T-helper 1 cell treated with Interleukin-12 subunit alpha and Interleukin-12 subunit beta and Interleukin-4 antibody, amounts not matched to agents 30 μg/mL and 1 μg/mL, for 36 hours (primary cell): ENCODE results near the gene DIP2C.
"Not testable (repeated sequence)": the region's sequence is repeated elsewhere in the genome, so short reads cannot be mapped to it uniquely, and the experiment has no call there.

Experiments
- H3K27ac Mint-ChIP-seq: one replicate; pipeline ENCODE4 v1.8.0; 2021; ENCODE audit warnings: mild to moderate bottlenecking, mixed read lengths
- H3K27me3 Mint-ChIP-seq: one replicate; pipeline ENCODE4 v1.8.0; 2021; ENCODE audit warnings: low read depth, mixed read lengths
- H3K36me3 Mint-ChIP-seq: one replicate; pipeline ENCODE4 v1.8.0; 2021; ENCODE audit warnings: low read depth, mixed read lengths
- H3K4me1 Mint-ChIP-seq: one replicate; pipeline ENCODE4 v1.8.0; 2021; ENCODE audit warnings: low read depth, mixed read lengths
- H3K4me3 Mint-ChIP-seq: one replicate; pipeline ENCODE4 v1.8.0; 2021; ENCODE audit warnings: mild to moderate bottlenecking, moderate library complexity, mixed read lengths
- H3K9me3 Mint-ChIP-seq: one replicate; pipeline ENCODE4 v1.8.0; 2021; ENCODE audit warnings: mixed read lengths

DIP2C gene

GRCh38 chr10:512661-513060 is 176.8 kb downstream of the DIP2C start:
- peaks cover 12% of the 10 kb centered on the region for H3K27me3 Mint-ChIP-seq
- not testable (repeated sequence) for H3K9me3 Mint-ChIP-seq, H3K4me1 Mint-ChIP-seq, H3K4me3 Mint-ChIP-seq, H3K27ac Mint-ChIP-seq, H3K36me3 Mint-ChIP-seq

- Mint-ChIP-seq H3K9me3 (no peaks in the 10 kb centered on the region), H3K27ac (no peak overlapping the region), H3K4me1 (peaks cover 9% of the 10 kb centered on the region), H3K4me3 (no peak overlapping the region), H3K36me3 (no peaks in the 10 kb centered on the region), H3K27me3 (peaks cover 12% of the 10 kb centered on the region)
These were observed 177.6 kb downstream of the DIP2C start for GRCh38 chr10:511849-512191.

GRCh38 chr10:511101-511848 is 178.2 kb downstream of the DIP2C start:
- H3K4me3 Mint-ChIP-seq: no peak overlapping the region
- no peak overlapping the region for H3K27ac Mint-ChIP-seq
- H3K9me3 Mint-ChIP-seq: no peaks in the 10 kb centered on the region
- H3K36me3 Mint-ChIP-seq: no peaks in the 10 kb centered on the region
- peaks cover 9% of the 10 kb centered on the region for H3K4me1 Mint-ChIP-seq
- peaks cover 12% of the 10 kb centered on the region for H3K27me3 Mint-ChIP-seq

GRCh38 chr10:510415-510881 is 179.0 kb downstream of the DIP2C start:
- no peak overlapping the region for H3K27ac Mint-ChIP-seq
- H3K4me3 Mint-ChIP-seq: no peak overlapping the region
- H3K4me1 Mint-ChIP-seq: peaks cover 9% of the 10 kb centered on the region
- peaks cover 12% of the 10 kb centered on the region for H3K27me3 Mint-ChIP-seq
- H3K36me3 Mint-ChIP-seq: no peaks in the 10 kb centered on the region
- no peaks in the 10 kb centered on the region for H3K9me3 Mint-ChIP-seq

- peaks cover 15% of the 10 kb centered on the region for H3K27me3 Mint-ChIP-seq
- H3K4me3 Mint-ChIP-seq: no peak overlapping the region
- no peak overlapping the region for H3K27ac Mint-ChIP-seq
- peaks cover 9% of the 10 kb centered on the region for H3K4me1 Mint-ChIP-seq
- no peaks in the 10 kb centered on the region for H3K9me3 Mint-ChIP-seq
- H3K36me3 Mint-ChIP-seq: no peaks in the 10 kb centered on the region
These were observed 179.9 kb downstream of the DIP2C start for GRCh38 chr10:509361-510102.

GRCh38 chr10:508726-509125 is 180.7 kb downstream of the DIP2C start:
- Mint-ChIP-seq H3K27ac (no peak overlapping the region), H3K36me3 (no peaks in the 10 kb centered on the region), H3K9me3 (no peaks in the 10 kb centered on the region), H3K27me3 (peaks cover 14% of the 10 kb centered on the region), H3K4me3 (no peak overlapping the region), H3K4me1 (peaks cover 9% of the 10 kb centered on the region)

GRCh38 chr10:507908-508444 is 181.5 kb downstream of the DIP2C start:
- Mint-ChIP-seq H3K36me3 (no peaks in the 10 kb centered on the region), H3K4me3 (no peak overlapping the region), H3K9me3 (no peaks in the 10 kb centered on the region), H3K27ac (no peak overlapping the region), H3K4me1 (peaks cover 5% of the 10 kb centered on the region), H3K27me3 (peaks cover 10% of the 10 kb centered on the region)

- Mint-ChIP-seq H3K36me3 (no peaks in the 10 kb centered on the region), H3K27ac (no peak overlapping the region), H3K4me3 (no peak overlapping the region), H3K27me3 (peaks cover 17% of the 10 kb centered on the region), H3K9me3 (no peaks in the 10 kb centered on the region), H3K4me1 (peaks cover 5% of the 10 kb centered on the region)
These were observed 182.1 kb downstream of the DIP2C start for GRCh38 chr10:507355-507699.

- Mint-ChIP-seq H3K36me3 (no peaks in the 10 kb centered on the region), H3K4me3 (no peak overlapping the region)
These were observed 182.8 kb downstream of the DIP2C start for GRCh38 chr10:506451-507354.

GRCh38 chr10:505419-505818 is 184.0 kb downstream of the DIP2C start:
- Mint-ChIP-seq H3K9me3 (no peaks in the 10 kb centered on the region), H3K4me1 (peaks cover 5% of the 10 kb centered on the region), H3K4me3 (no peak overlapping the region), H3K36me3 (no peaks in the 10 kb centered on the region), H3K27ac (no peak overlapping the region), H3K27me3 (peaks cover 16% of the 10 kb centered on the region)

More at GRCh38 chr10:506451-507354, 182.8 kb downstream of the DIP2C start:
- Mint-ChIP-seq H3K27me3 (peaks cover 19% of the 10 kb centered on the region), H3K4me1 (peaks cover 5% of the 10 kb centered on the region), H3K9me3 (no peaks in the 10 kb centered on the region), H3K27ac (no peak overlapping the region)

GRCh38 chr10:504806-505205 is 184.7 kb downstream of the DIP2C start:
- Mint-ChIP-seq H3K27ac (no peak overlapping the region), H3K9me3 (no peaks in the 10 kb centered on the region), H3K27me3 (peaks cover 16% of the 10 kb centered on the region), H3K36me3 (no peaks in the 10 kb centered on the region), H3K4me3 (no peak overlapping the region), H3K4me1 (peaks cover 5% of the 10 kb centered on the region)

GRCh38 chr10:504121-504611 is 185.3 kb downstream of the DIP2C start:
- Mint-ChIP-seq H3K4me1 (peaks cover 5% of the 10 kb centered on the region), H3K27me3 (peaks cover 16% of the 10 kb centered on the region), H3K27ac (no peak overlapping the region), H3K4me3 (no peak overlapping the region), H3K9me3 (no peaks in the 10 kb centered on the region), H3K36me3 (no peaks in the 10 kb centered on the region)

- Mint-ChIP-seq H3K4me1 (peaks cover 5% of the 10 kb centered on the region), H3K4me3 (no peak overlapping the region), H3K9me3 (no peaks in the 10 kb centered on the region), H3K27ac (no peak overlapping the region), H3K27me3 (peaks cover 16% of the 10 kb centered on the region), H3K36me3 (no peaks in the 10 kb centered on the region)
These were observed 187.9 kb downstream of the DIP2C start for GRCh38 chr10:501596-501995.

GRCh38 chr10:500876-501275 is 188.6 kb downstream of the DIP2C start:
- peaks cover 16% of the 10 kb centered on the region for H3K27me3 Mint-ChIP-seq
- no peak overlapping the region for H3K4me3 Mint-ChIP-seq
- no peak overlapping the region for H3K27ac Mint-ChIP-seq

More at GRCh38 chr10:500876-501275, 188.6 kb downstream of the DIP2C start:
- Mint-ChIP-seq H3K4me1 (peaks cover 5% of the 10 kb centered on the region), H3K9me3 (no peaks in the 10 kb centered on the region), H3K36me3 (no peaks in the 10 kb centered on the region)
